ENCODE results near the gene STK38L.

Gene STK38L

DNA sequence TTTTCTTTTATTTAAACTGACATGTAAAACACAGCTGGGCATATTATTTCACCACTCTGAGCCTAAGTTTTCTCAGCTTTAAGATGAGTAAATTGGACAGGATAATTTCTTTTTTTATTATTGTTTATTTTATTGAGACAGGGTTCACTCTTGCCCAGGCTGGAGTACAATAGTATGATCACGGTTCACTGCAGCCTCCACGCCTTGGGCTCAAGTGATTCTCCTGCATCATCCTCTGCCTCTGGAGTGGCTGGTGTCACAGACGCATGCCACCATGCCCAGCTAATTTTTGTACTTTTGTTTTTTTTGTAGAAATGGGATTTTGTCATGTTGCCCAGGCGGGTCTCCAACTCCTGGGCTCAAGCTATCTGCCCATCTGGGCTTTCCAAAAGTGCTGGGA, 101.3 kb downstream of the STK38L start:
- no peak for DNase-seq (ENCODE audit: low read depth in 2 of 2)

DNA sequence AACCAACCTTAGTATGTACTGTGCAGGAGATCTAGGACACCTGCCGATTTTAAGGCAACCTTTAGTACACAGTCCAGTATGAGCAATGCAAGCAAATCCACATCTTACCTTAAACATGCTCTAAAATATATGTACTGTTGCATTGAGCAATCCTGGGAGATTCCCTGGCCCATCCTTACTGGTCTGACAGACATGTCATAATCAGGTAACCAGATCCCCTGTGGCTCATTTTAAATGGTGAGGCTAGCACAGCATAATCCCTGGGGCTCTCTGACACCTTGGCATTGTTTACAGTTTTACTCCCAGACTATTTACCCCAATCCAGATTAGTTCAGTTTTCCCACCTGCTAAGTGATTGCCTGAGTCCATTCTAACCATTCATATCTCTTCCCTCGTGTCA, 103.7 kb downstream of the STK38L start:
- no peak for DNase-seq (ENCODE audit: low read depth in 2 of 2)

DNA sequence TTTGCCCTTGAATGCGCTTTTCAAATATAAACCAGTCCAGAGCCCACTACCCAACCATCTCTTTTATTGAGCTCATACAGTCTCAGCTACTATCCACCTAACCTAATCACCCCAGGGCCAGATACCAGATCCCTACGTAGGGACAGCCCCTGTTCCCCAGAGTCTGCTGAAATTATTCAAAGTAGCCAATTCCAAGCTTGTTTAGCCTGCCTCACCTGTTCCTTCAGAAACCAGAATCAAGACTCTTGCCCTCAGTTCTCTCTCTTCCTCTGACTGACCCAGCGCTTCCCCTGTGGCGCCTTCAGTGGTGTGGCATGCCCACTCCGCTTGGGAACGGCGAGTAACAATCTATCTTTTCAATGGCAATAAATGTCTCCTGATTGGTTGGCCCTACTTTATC, 107.4 kb downstream of the STK38L start:
- DNase-seq (ENCODE audit: low read depth in 2 of 2): no peak

DNA sequence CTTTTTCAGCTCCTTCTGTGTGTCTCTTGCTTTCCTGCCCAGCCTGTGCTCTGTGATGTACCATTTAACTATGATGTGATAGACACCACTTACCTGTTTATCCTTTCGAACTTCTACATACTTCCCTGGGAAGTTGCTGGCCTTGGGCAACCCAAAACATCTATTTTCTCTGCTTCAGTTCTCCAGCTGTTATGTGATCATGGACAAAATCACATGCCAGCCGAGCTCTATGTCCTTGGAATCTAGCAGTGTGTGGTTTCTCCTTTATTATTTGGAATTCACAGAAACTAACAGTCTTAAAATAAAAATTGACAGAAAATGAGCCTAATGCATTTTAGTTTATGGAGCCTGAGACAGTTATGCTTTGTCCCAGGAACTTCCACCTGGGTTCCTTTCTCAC, 111.4 kb downstream of the STK38L start:
- no peak for DNase-seq (ENCODE audit: low read depth in 2 of 2)

DNA sequence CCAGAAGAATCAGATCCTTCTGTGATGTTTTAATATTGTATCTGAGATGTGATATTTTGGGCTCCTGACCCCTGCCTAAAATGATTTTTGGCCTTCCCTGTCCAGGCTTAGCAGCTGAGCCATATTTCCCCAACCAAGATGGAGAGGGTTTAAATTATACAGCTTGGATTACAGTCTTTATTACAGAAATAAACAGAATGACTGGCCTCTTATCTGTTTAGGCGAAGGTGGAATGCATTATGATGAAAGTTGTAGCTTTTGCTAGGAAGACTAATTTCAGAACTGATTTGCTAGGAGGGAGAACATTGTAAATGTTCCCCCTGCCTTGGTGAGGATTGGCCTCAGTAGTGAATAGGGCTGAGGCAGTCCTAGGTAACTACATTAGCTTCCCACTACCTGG, 111.9 kb downstream of the STK38L start:
- no peak for DNase-seq (ENCODE audit: low read depth in 2 of 2)

DNA sequence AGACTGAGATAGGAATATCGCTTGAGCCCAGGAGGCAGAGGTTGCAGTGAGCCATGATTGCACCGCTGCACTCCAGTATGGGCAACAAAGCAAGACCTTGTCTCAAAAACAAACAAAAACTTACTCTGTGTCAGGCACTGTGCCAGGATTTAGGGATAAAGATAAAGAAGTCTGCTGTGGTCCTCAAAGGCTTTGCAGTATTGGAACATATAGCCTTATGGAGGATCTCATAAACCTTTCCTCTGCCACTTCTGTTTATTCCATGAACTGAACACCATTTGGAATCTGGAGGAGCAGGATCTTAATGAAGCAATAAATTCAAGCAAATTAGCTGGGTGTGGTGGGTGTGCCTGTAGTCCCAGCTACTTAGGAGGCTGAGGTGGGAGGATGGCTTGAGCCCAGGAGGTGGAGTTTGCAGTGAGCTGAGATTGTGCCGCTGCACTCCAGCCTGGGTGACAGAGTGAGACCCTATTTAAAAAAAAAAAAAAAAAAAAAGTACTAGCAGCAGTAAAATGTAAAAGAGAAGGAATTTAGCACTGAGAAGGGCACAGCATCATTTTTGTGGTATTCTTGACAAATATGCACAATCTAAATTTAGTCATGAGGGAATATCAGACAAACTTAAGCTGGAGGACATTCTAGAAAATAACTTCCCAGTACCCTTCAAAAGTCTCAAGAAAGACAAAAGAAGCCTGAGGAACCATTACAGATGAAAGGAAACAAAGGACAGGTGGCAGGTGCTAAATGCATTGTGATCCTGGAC, 115.7 kb downstream of the STK38L start:
- DNase-seq (ENCODE audit: low read depth in 2 of 2): no peak

DNA sequence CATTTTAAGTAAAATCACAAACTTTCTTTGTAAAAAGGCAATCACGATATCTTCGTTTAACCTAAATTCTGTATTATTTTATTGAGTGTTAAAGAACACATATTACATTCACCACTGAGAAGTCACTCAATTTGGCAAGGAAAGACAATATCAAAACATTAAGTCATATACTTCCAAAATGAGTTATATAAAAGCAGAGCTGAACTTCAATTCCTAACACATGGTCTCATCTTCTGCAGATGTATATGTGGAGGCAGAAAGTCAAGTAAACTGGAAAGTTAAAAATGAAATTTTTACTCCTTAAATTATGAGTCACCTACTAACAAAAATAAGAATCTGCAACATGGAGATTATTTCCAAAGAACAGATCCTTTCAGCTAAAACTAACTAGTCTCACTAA, 117.3 kb downstream of the STK38L start:
- DNase-seq (ENCODE audit: low read depth in 2 of 2): peak in 1 of 2 experiments; percentile 18

DNA sequence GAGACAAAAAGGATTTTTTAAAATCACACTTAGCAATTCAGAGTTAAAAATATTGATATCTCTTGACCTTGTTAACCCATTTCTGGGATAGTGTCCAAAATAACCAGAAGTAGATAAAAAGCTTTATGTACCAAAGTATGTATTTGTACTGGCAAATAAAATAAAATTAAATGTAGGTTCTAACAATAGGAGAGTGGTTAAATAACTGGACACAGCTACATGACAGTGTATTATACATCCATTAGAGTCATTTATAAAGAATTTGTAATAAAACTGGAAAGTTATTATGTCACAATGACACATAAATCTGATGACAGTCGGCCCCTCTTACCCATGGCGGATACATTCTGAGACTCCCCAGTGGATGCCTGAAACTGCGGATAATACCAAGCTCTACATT, 122.5 kb downstream of the STK38L start:
- DNase-seq (ENCODE audit: low read depth in 2 of 2): no peak

DNA sequence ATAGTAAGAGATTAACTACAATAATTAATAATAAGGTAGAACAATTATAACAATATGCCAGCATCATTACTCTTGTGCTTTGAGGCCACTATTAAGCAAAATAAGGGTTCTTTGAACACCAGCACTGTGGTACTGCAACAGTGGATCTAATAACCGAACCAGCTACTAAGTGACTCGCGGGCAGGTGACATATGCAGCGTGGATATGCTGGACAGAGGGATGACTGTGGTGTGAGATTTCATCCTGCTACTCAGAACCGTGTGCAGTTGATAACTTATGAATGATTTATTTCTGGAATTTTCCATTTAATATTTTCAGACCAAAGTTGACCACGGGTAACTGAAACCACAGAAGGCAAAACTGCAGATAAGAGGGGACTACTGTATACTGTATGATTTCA, 123.0 kb downstream of the STK38L start:
- DNase-seq (ENCODE audit: low read depth in 2 of 2): no peak
